ENCODE measurements around the gene DNAJC21. TPM values are rescaled to one million over a fixed set of nuclear protein-coding genes. Genes with fewer than 3 reads are reported as not detected.

DNAJC21 gene
- total and polyA plus RNA-seq, 2 experiments from 2014 or later: 35.7 to 37.4 TPM

- TF ChIP-seq ZNF462 (CRISPR knock-in tag; IDR thresholded peaks at IDR 0.05) (no peak), ETS1 (IDR thresholded peaks at IDR 0.05) (no peak), CREB1 (CRISPR knock-in tag; IDR thresholded peaks at IDR 0.05; ENCODE audit: low read depth) (no peak), STAT1 (IDR thresholded peaks at IDR 0.05; ENCODE audit: unreplicated experiment) (no peak), EZH2phosphoT487 (IDR thresholded peaks at IDR 0.05; ENCODE audit: unreplicated experiment) (no peak)
Measured at GRCh38 chr5:34993951-34994350, 64.6 kb downstream of the DNAJC21 start (continued).

- peak overlapping the region; percentile 17; the same call in 1 of the 2 replicates for H3K27ac Mint-ChIP-seq
- no peak for DNase-seq (ENCODE audit: low spot score)
- H3K4me2 ChIP-seq: no peak overlapping the region
- H3K4me3 ChIP-seq: no peak overlapping the region
- H3K27ac ChIP-seq (ENCODE audit: low read depth): no peak overlapping the region
- peak overlapping the region; percentile 38; the same call in 1 of the 2 replicates for H2AFZ ChIP-seq
- no peak overlapping the region for H3K4me3 Mint-ChIP-seq
- H3K27me3 Mint-ChIP-seq (ENCODE audit: insufficient read depth, low read depth, poor library complexity): peaks cover 2% of the 10 kb centered on the region
- no peaks in the 10 kb centered on the region for H3K4me1 ChIP-seq (ENCODE audit: insufficient read depth)
- no peak for ATAC-seq
- 0 out of 2 replicates have a peak, but pooled peaks cover 7% of the 10 kb centered on the region for H3K9me2 ChIP-seq (ENCODE audit: insufficient read depth)
- H3K4me1 Mint-ChIP-seq: no peaks in the 10 kb centered on the region
- no peaks in the 10 kb centered on the region for H3K9me3 Mint-ChIP-seq
- H3K36me3 Mint-ChIP-seq (ENCODE audit: low read depth): no peaks in the 10 kb centered on the region
- H3K36me3 ChIP-seq (ENCODE audit: insufficient read depth): no peaks in the 10 kb centered on the region; the same call in 1 of the 2 replicates
- H3K27me3 ChIP-seq (ENCODE audit: insufficient read depth): no peaks in the 10 kb centered on the region
- H3K79me2 ChIP-seq (replicated peaks; ENCODE audit: insufficient read depth): no peaks in the 10 kb centered on the region
- H3F3A ChIP-seq (replicated peaks; ENCODE audit: low read depth): no peaks in the 10 kb centered on the region
- no peaks in the 10 kb centered on the region for H4K20me1 ChIP-seq (replicated peaks; ENCODE audit: insufficient read depth)
- TF ChIP-seq ETS1 (IDR thresholded peaks at IDR 0.05): no peak
- TF ChIP-seq REST (IDR thresholded peaks at IDR 0.05; ENCODE audit: unreplicated experiment): no peak
- TF ChIP-seq EZH2phosphoT487 (IDR thresholded peaks at IDR 0.05; ENCODE audit: unreplicated experiment): no peak
- TF ChIP-seq ZNF114 (CRISPR knock-in tag; IDR thresholded peaks at IDR 0.05): no peak
- TF ChIP-seq CREB1 (CRISPR knock-in tag; IDR thresholded peaks at IDR 0.05; ENCODE audit: low read depth): no peak
- TF ChIP-seq STAT1 (IDR thresholded peaks at IDR 0.05; ENCODE audit: unreplicated experiment): no peak
- TF ChIP-seq ZNF331 (CRISPR knock-in tag; IDR thresholded peaks at IDR 0.05; ENCODE audit: low read depth): no peak
- no peak for TF ChIP-seq NANOG (IDR thresholded peaks at IDR 0.05; ENCODE audit: borderline replicate concordance)
- TF ChIP-seq POLR2AphosphoS5 (IDR thresholded peaks at IDR 0.05; ENCODE audit: low read depth): no peak
Measured at GRCh38 chr5:34996261-34996660, 66.9 kb downstream of the DNAJC21 start.

Data from GM23338 (cell line).